ENCODE results near the gene EFEMP1.

GRCh38 chr2:55965276-55965675, 41.7 kb upstream of the EFEMP1 start:
- TF ChIP-seq, protein P1, sequence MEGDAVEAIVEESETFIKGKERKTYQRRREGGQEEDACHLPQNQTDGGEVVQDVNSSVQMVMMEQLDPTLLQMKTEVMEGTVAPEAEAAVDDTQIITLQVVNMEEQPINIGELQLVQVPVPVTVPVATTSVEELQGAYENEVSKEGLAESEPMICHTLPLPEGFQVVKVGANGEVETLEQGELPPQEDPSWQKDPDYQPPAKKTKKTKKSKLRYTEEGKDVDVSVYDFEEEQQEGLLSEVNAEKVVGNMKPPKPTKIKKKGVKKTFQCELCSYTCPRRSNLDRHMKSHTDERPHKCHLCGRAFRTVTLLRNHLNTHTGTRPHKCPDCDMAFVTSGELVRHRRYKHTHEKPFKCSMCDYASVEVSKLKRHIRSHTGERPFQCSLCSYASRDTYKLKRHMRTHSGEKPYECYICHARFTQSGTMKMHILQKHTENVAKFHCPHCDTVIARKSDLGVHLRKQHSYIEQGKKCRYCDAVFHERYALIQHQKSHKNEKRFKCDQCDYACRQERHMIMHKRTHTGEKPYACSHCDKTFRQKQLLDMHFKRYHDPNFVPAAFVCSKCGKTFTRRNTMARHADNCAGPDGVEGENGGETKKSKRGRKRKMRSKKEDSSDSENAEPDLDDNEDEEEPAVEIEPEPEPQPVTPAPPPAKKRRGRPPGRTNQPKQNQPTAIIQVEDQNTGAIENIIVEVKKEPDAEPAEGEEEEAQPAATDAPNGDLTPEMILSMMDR (IDR thresholded peaks at IDR 0.05), result no peak
- TF ChIP-seq POLR2A (IDR thresholded peaks at IDR 0.05), result no peak

All from prostate gland (tissue), 2 donors.